HepG2 (cell line): ENCODE results near the gene CCDC54. TPM values are rescaled to one million over a fixed set of nuclear protein-coding genes. Genes with fewer than 3 reads are reported as not detected.

Experiments used
- ATAC-seq: fragments of 200-7000 bp; cut with Tn5 transposase; 3 replicates; pipeline ENCODE4 v1.9.1; 2020; ENCODE audit warnings: mild to moderate bottlenecking, moderate library complexity
- BruUV-seq: library from RNA; stranded (reverse); fragments of 400-500 nt; replicated peaks from 2 replicates; lab custom pipeline; 2021; lab: Mats Ljungman, UMichigan
- CTCF ChIA-PET: fragments of 300-600 bp; formaldehyde crosslinking; extraction: SDS; loops from one replicate; lab custom pipeline; 2021; ENCODE audit warnings: low total read pairs, inconsistent platforms, low intra/inter-chr PET ratio; lab: Yijun Ruan, JAX
- POLR2A ChIA-PET: fragments of 350-600 bp; sonication (Branson Sonifier 250); formaldehyde crosslinking; loops from one replicate; lab custom pipeline; 2020; ENCODE audit warnings: antibody characterized with exemption, inconsistent platforms; lab: Yijun Ruan, JAX
- DNase-seq: peaks from one replicate; pipeline ENCODE4 v3.0.0-alpha.2; 2015; ENCODE audit warnings: low spot score
- FAIRE-seq: peaks from 3 replicates; lab custom pipeline; 2011; peaks lifted over from hg19 to GRCh38; lab: Jason Lieb, UNC
- H2AFZ ChIP-seq: one replicate; pipeline ENCODE4 v1.6.1; 2011; ENCODE audit warnings: low read length, inconsistent platforms
- H3K27ac ChIP-seq: fragments of 300-600 bp; 3 replicates; pipeline ENCODE4 v1.8.0; 2011; ENCODE audit warnings: mixed run types, mild to moderate bottlenecking, mixed read lengths, low read length, inconsistent platforms; ENCODE audit not compliant: insufficient read depth; ENCODE audit errors: extremely low read length
- H3K27me3 ChIP-seq, 2 experiments: fragments of 200-600 bp in 1 of 2; 2 replicates in 1 of 2; 3 replicates in 1 of 2; pipeline versions ENCODE4 v1.6.0 to v1.8.0; 2011; ENCODE audit warnings: low read length in 2 of 2, mild to moderate bottlenecking in 2 of 2, moderate library complexity in 2 of 2, inconsistent platforms in 1 of 2; ENCODE audit not compliant: insufficient read depth in 2 of 2, control insufficient read depth in 1 of 2
- H3K36me3 ChIP-seq, 2 experiments: fragments of 200-600 bp in 1 of 2; replicated peaks in 1 of 2; 2 replicates in 1 of 2; 3 replicates in 1 of 2; pipeline versions ENCODE4 v1.5.1 to v1.8.0; 2011; ENCODE audit warnings: low read length in 2 of 2, inconsistent platforms in 1 of 2; ENCODE audit not compliant: insufficient read depth in 2 of 2, control insufficient read depth in 1 of 2
- H3K4me1 ChIP-seq: 2 replicates; pipeline ENCODE4 v1.5.1; 2012; ENCODE audit warnings: low read length, inconsistent platforms; ENCODE audit not compliant: insufficient read depth
- H3K4me2 ChIP-seq: 2 replicates; pipeline ENCODE4 v1.6.0; 2011; ENCODE audit warnings: low read depth, low read length, inconsistent platforms
- H3K4me3 ChIP-seq, 3 experiments: fragments of 200-600 bp in 1 of 3; sonication (generic), shearing (Covaris generic) in 1 of 3; replicated peaks in 1 of 3; 2 replicates each; pipeline ENCODE4 v1.5.1; 2011 to 2016; ENCODE audit warnings: low read length in 3 of 3, inconsistent platforms in 2 of 3, low read depth in 2 of 3, mild to moderate bottlenecking in 2 of 3, control low read depth in 1 of 3, mixed read lengths in 1 of 3; ENCODE audit not compliant: insufficient read depth in 1 of 3
- H3K79me2 ChIP-seq: one replicate; pipeline ENCODE4 v1.6.1; 2011; ENCODE audit warnings: low read length, inconsistent platforms; ENCODE audit not compliant: insufficient read depth
- H3K9ac ChIP-seq: 2 replicates; pipeline ENCODE4 v1.6.0; 2011; ENCODE audit warnings: mild to moderate bottlenecking, low read depth, low read length, inconsistent platforms; ENCODE audit not compliant: insufficient read depth
- H3K9me3 ChIP-seq: 2 replicates; pipeline ENCODE4 v1.5.1; 2012; ENCODE audit warnings: mild to moderate bottlenecking, low read length
- H4K20me1 ChIP-seq: 2 replicates; pipeline ENCODE4 v1.6.0; 2011; ENCODE audit warnings: inconsistent platforms, mild to moderate bottlenecking, low read length, moderate library complexity; ENCODE audit not compliant: insufficient read depth
- AKAP8 ChIP-seq: sonication (generic); formaldehyde crosslinking; IDR thresholded peaks from 2 replicates; pipeline ENCODE4 v1.5.1; 2020; ENCODE audit warnings: mild to moderate bottlenecking, missing genetic modification reagents
- ARNT ChIP-seq: fragments of 450-650 bp; IDR thresholded peaks from 2 replicates; pipeline ENCODE4 v1.6.1; 2017
- CBX1 ChIP-seq: IDR thresholded peaks from one replicate; pipeline ENCODE4 v1.6.1; 2016; ENCODE audit warnings: antibody characterized with exemption, low read depth
- CREM ChIP-seq, 2 experiments: sonication (generic) in 1 of 2; formaldehyde crosslinking in 1 of 2; IDR thresholded peaks; 2 replicates each; pipeline versions ENCODE4 v1.4.0 to v1.6.1; 2016 to 2020; ENCODE audit warnings: antibody characterized with exemption in 1 of 2, mild to moderate bottlenecking in 1 of 2, missing genetic modification reagents in 1 of 2
- EP300 ChIP-seq, 3 experiments: sonication (generic) in 1 of 3; formaldehyde crosslinking in 1 of 3; IDR thresholded peaks; 2 replicates each; pipeline versions ENCODE4 v1.5.1 to v1.6.1; 2011 to 2020; ENCODE audit warnings: low read depth in 2 of 3, low read length in 2 of 3, borderline replicate concordance in 1 of 3, improper control_type of control experiment in 1 of 3, mild to moderate bottlenecking in 1 of 3, missing genetic modification reagents in 1 of 3, moderate library complexity in 1 of 3
- GPBP1L1 ChIP-seq: sonication (generic); formaldehyde crosslinking; IDR thresholded peaks from 2 replicates; pipeline ENCODE4 v1.5.0; 2020; ENCODE audit warnings: mild to moderate bottlenecking, missing genetic modification reagents
- KAT2B ChIP-seq: fragments of 150-350 bp; IDR thresholded peaks from 2 replicates; pipeline ENCODE4 v1.6.1; 2014; ENCODE audit warnings: low read depth, low read length, borderline replicate concordance
- KDM6A ChIP-seq: IDR thresholded peaks from 2 replicates; pipeline ENCODE4 v1.6.1; 2016; ENCODE audit warnings: low read depth
- MYNN ChIP-seq: sonication (generic); formaldehyde crosslinking; IDR thresholded peaks from 2 replicates; pipeline ENCODE4 v1.4.0; 2020; ENCODE audit warnings: mild to moderate bottlenecking, low read depth, missing genetic modification reagents
- PAX8 ChIP-seq: sonication (generic); formaldehyde crosslinking; IDR thresholded peaks from 2 replicates; pipeline ENCODE4 v1.8.0; 2022; ENCODE audit warnings: mild to moderate bottlenecking, missing genetic modification reagents, borderline replicate concordance
- SRSF4 ChIP-seq: fragments of 200-400 bp; formaldehyde crosslinking; IDR thresholded peaks from one replicate; pipeline ENCODE4 v1.6.1; 2018; ENCODE audit warnings: mild to moderate bottlenecking, low read depth, low read length, moderate library complexity; ENCODE audit not compliant: poor library complexity, severe bottlenecking
- STAT6 ChIP-seq: sonication (generic); formaldehyde crosslinking; IDR thresholded peaks from 2 replicates; pipeline ENCODE4 v1.4.0; 2020; ENCODE audit warnings: missing genetic modification reagents, mild to moderate bottlenecking, borderline replicate concordance
- ZNF441 ChIP-seq: sonication (generic); formaldehyde crosslinking; IDR thresholded peaks from 2 replicates; pipeline ENCODE4 v1.7.0; 2021; ENCODE audit warnings: missing genetic modification reagents, borderline replicate concordance
- ZNF546 ChIP-seq: sonication (generic); formaldehyde crosslinking; conservative IDR thresholded peaks from 2 replicates; pipeline ENCODE4 v1.8.1; 2023; ENCODE audit warnings: mild to moderate bottlenecking, missing genetic modification reagents
- ZNF569 ChIP-seq: sonication (generic); formaldehyde crosslinking; IDR thresholded peaks from 2 replicates; pipeline ENCODE4 v1.5.0; 2020; ENCODE audit warnings: mild to moderate bottlenecking, missing genetic modification reagents, moderate library complexity, borderline replicate concordance
- ZNF775 ChIP-seq: sonication (generic); formaldehyde crosslinking; IDR thresholded peaks from 2 replicates; pipeline ENCODE4 v1.4.0; 2020; ENCODE audit warnings: missing genetic modification reagents, mild to moderate bottlenecking, moderate library complexity, borderline replicate concordance
- ZSCAN30 ChIP-seq: sonication (generic); formaldehyde crosslinking; IDR thresholded peaks from 2 replicates; pipeline ENCODE4 v1.5.0; 2020; ENCODE audit warnings: mild to moderate bottlenecking, missing genetic modification reagents
- WGBS: methylation state at CpG from one replicate; pipeline ENCODE4 v1.1.6; 2017; ENCODE audit warnings: low lambda C conversion rate; 5-methylcytosine and 5-hydroxymethylcytosine counted together
- in situ Hi-C: cut with HindIII; loops from 2 replicates; pipeline ENCODE4 v1.10.0; 2017; ENCODE audit warnings: low pct_unique_long_range_greater_than_20kb; ENCODE audit not compliant: extremely low pct_ligation_motif_present
- intact Hi-C: fragments of 100-400 bp; cut with micrococcal nuclease; formaldehyde crosslinking; loops from one replicate; pipeline ENCODE4 v1.10.0; 2022; ENCODE audit not compliant: unreplicated experiment
- polyA plus RNA-seq, 8 experiments: library from polyadenylated mRNA; depleted of rRNA in 3 of 8; stranded (reverse) in 7 of 8; unstranded in 1 of 8; fragments of >200 nt; fragmentation: Illumina TruSeq in 4 of 8; extraction: Trizol in 4 of 8; gene quantifications; 2 replicates each; pipeline versions ENCODE4 v1.2.1 to v1.2.3, GENCODE V29; 2011 to 2016; ENCODE audit warnings: low read depth in 4 of 8, missing spikeins in 1 of 8, mixed read lengths in 1 of 8; ENCODE audit not compliant: insufficient read depth in 1 of 8
- total RNA-seq, 5 experiments: library from RNA; depleted of rRNA; stranded (reverse); fragments of >200 nt; fragmentation: Illumina TruSeq; extraction: Trizol; gene quantifications; 2 replicates each; pipeline ENCODE4 v1.2.3, GENCODE V29; 2016; ENCODE audit warnings: low read depth in 1 of 5

The CCDC54 gene
- total and polyA plus RNA-seq, 2 of the 13 experiments (the other 11 are each of a cell fraction or from before 2014, with no cell fraction given): not detected

GRCh38 chr3:107356706-107357105 lies 20.5 kb upstream of the CCDC54 start:
- WGBS: 4% methylated on average over 2 of the region's 2 CpGs
- Histone ChIP-seq H3K9ac (no peak overlapping the region), H3K4me3 (no peak overlapping the region), H3K27ac (no peak overlapping the region), H3K27me3 (no peaks in the 10 kb centered on the region; a peak in 1 of 5 replicates), H3K36me3 (no peaks in the 10 kb centered on the region), H3K79me2 (no peaks in the 10 kb centered on the region), H2AFZ (no peak overlapping the region), H3K9me3 (no peaks in the 10 kb centered on the region), H4K20me1 (no peaks in the 10 kb centered on the region), H3K4me2 (no peak overlapping the region), H3K4me1 (no peaks in the 10 kb centered on the region)
- in situ Hi-C loops: no loop called here
- ATAC-seq (no peak), DNase-seq (no peak), FAIRE-seq (no peak)
- intact Hi-C loops: no loop called here
- ChIA-PET POLR2A (no interaction called here), CTCF (no interaction called here)
- no TSS peak for BruUV-seq
- no peak for TF ChIP-seq PAX8
- no peak for TF ChIP-seq CREM (IDR thresholded peaks at IDR 0.05)
- no peak for TF ChIP-seq CREM (CRISPR knock-in tag; IDR thresholded peaks at IDR 0.05)
- no peak for TF ChIP-seq CBX1
- no peak for TF ChIP-seq MYNN (CRISPR knock-in tag)
- TF ChIP-seq ZNF775 (CRISPR knock-in tag): no peak
- TF ChIP-seq EP300 (IDR thresholded peaks at IDR 0.05; ENCODE audit: low read depth in 2 of 2, low read length in 2 of 2): no peak
- no peak for TF ChIP-seq EP300 (CRISPR knock-in tag; IDR thresholded peaks at IDR 0.05; ENCODE audit: borderline replicate concordance)
- TF ChIP-seq ZNF546: no peak
- TF ChIP-seq KAT2B: no peak
- no peak for TF ChIP-seq STAT6 (CRISPR knock-in tag)
- TF ChIP-seq ZNF441 (CRISPR knock-in tag): no peak
- TF ChIP-seq GPBP1L1 (CRISPR knock-in tag): no peak
- TF ChIP-seq AKAP8: no peak
- TF ChIP-seq ZSCAN30: no peak
- no peak for TF ChIP-seq KDM6A (CRISPR knock-in tag)
- no peak for TF ChIP-seq SRSF4
- no peak for TF ChIP-seq ZNF569
- TF ChIP-seq ARNT: no peak
